ENCODE measurements around the gene ARID3C. TPM values are rescaled to one million over a fixed set of nuclear protein-coding genes. Genes with fewer than 3 reads are reported as not detected.

ARID3C gene
- total RNA-seq, 2 experiments from 2014 or later: 0.29 to 0.32 TPM

DNA sequence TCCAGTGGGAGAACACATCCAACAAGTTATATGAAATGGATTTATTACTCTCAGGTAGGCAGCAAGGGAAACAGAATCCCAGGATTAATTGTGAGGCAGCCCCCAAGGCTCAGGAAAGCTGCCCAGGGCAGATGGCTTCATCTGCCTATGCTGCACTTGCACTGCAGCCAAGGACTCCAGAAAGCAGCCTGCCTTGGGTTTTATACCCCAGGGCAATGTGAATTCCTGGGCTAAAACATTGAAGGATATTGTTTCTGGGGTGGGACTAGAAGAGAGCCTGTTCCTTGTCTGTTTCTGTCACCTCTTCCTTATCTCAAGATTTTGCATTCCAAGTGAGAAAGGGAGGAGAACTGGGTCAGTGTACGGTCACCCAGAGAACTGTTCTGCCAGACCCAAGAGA is 42.4 kb upstream of the ARID3C start:
- ATAC-seq: no peak
- TF ChIP-seq, protein P1, sequence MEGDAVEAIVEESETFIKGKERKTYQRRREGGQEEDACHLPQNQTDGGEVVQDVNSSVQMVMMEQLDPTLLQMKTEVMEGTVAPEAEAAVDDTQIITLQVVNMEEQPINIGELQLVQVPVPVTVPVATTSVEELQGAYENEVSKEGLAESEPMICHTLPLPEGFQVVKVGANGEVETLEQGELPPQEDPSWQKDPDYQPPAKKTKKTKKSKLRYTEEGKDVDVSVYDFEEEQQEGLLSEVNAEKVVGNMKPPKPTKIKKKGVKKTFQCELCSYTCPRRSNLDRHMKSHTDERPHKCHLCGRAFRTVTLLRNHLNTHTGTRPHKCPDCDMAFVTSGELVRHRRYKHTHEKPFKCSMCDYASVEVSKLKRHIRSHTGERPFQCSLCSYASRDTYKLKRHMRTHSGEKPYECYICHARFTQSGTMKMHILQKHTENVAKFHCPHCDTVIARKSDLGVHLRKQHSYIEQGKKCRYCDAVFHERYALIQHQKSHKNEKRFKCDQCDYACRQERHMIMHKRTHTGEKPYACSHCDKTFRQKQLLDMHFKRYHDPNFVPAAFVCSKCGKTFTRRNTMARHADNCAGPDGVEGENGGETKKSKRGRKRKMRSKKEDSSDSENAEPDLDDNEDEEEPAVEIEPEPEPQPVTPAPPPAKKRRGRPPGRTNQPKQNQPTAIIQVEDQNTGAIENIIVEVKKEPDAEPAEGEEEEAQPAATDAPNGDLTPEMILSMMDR (IDR thresholded peaks at IDR 0.05): no peak
- H3K9me3 Mint-ChIP-seq: peaks cover 9% of the 10 kb centered on the region
- ChIA-PET POLR2A (no interaction called here), CTCF (interaction anchor here (3.8 kb wide), 1 partner anchor 31 kb away, joined by 18 read pairs; no protein-coding TSS in a partner anchor)
- no peak for DNase-seq
- intact Hi-C loops (cut with micrococcal nuclease): no loop called here
- no peaks in the 10 kb centered on the region for H3K4me1 Mint-ChIP-seq (ENCODE audit: low read depth)
- no peak overlapping the region for H3K4me3 Mint-ChIP-seq
- peaks cover 4% of the 10 kb centered on the region for H3K36me3 Mint-ChIP-seq (ENCODE audit: low read depth)
- H3K27ac Mint-ChIP-seq: no peak overlapping the region
- no peaks in the 10 kb centered on the region for H3K27me3 Mint-ChIP-seq

GRCh38 chr9:34669809-34670562 is 41.1 kb upstream of the ARID3C start:
- intact Hi-C loops (cut with micrococcal nuclease): no loop called here
- Mint-ChIP-seq H3K9me3 (peaks cover 9% of the 10 kb centered on the region), H3K27me3 (no peaks in the 10 kb centered on the region), H3K4me3 (no peak overlapping the region), H3K4me1 (ENCODE audit: low read depth) (no peaks in the 10 kb centered on the region), H3K36me3 (ENCODE audit: low read depth) (peaks cover 4% of the 10 kb centered on the region), H3K27ac (no peak overlapping the region)
- TF ChIP-seq, protein P1 (IDR thresholded peaks at IDR 0.05): no peak
- DNase-seq (no peak), ATAC-seq (no peak)
- CTCF ChIA-PET: interaction anchor here (3.8 kb wide), 1 partner anchor 32 kb away, joined by 18 read pairs; no protein-coding TSS in a partner anchor
- POLR2A ChIA-PET: no interaction called here

GRCh38 chr9:34665381-34666250 is 36.8 kb upstream of the ARID3C start:
- TF ChIP-seq, protein P1 (IDR thresholded peaks at IDR 0.05): no peak
- ATAC-seq (peak; percentile 81), DNase-seq (peak; percentile 91)
- intact Hi-C loops (cut with micrococcal nuclease): no loop called here
- H3K27me3 Mint-ChIP-seq: no peaks in the 10 kb centered on the region
- POLR2A ChIA-PET: interaction anchor here (1.1 to 1.5 kb wide), 2 partner anchors 21 to 29 kb away, joined by 3 to 12 read pairs; partner anchors contain the start of gene SIGMAR1
- H3K36me3 Mint-ChIP-seq (ENCODE audit: low read depth): peaks cover 5% of the 10 kb centered on the region
- CTCF ChIA-PET: interaction anchor here (0.9 to 6.5 kb wide), 8 partner anchors 10 to 445 kb away, joined by 3 to 54 read pairs (median 6); partner anchors contain the start of genes GALT and SIGMAR1
- H3K4me1 Mint-ChIP-seq (ENCODE audit: low read depth): peaks cover 22% of the 10 kb centered on the region
- peak overlapping the region; percentile 79 for H3K4me3 Mint-ChIP-seq
- H3K9me3 Mint-ChIP-seq: peaks cover 9% of the 10 kb centered on the region
- H3K27ac Mint-ChIP-seq: peak overlapping the region; percentile 85

DNA sequence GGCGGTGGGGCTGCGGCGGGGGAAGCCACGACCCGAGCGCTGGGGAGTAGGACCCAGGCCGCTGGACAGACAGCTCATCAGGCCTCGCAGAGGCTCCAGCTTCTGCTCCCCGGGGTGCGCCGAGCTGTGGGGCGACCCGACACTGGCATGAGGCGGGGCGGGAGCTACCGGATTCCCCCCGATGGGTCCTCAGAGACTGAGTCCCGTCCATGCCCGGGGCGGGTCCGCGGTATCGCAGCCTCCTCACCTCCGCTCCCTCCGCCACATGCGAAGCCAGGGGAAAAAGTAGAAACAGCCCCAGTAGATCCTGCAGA is 36.2 kb upstream of the ARID3C start:
- ChIA-PET CTCF (interaction anchor here (0.9 to 6.5 kb wide), 9 partner anchors 9 to 446 kb away, joined by 3 to 54 read pairs (median 4); partner anchors contain the start of genes GALT and SIGMAR1), POLR2A (interaction anchor here (1.1 to 1.5 kb wide), 2 partner anchors 20 to 28 kb away, joined by 3 to 12 read pairs; partner anchors contain the start of gene SIGMAR1)
- intact Hi-C loops (cut with micrococcal nuclease): no loop called here
- no peak for ATAC-seq
- peak overlapping the region; percentile 79 for H3K4me3 Mint-ChIP-seq
- H3K4me1 Mint-ChIP-seq (ENCODE audit: low read depth): peaks cover 22% of the 10 kb centered on the region
- no peaks in the 10 kb centered on the region for H3K27me3 Mint-ChIP-seq
- H3K9me3 Mint-ChIP-seq: peaks cover 5% of the 10 kb centered on the region
- H3K27ac Mint-ChIP-seq: peak overlapping the region; percentile 83
- TF ChIP-seq, protein P1 (IDR thresholded peaks at IDR 0.05): no peak
- peaks cover 8% of the 10 kb centered on the region for H3K36me3 Mint-ChIP-seq (ENCODE audit: low read depth)
- no peak for DNase-seq

Measured in activated CD8-positive, alpha-beta T cell treated with anti-CD3 and anti-CD28 coated beads for 36 hours (primary cell).